Esophagus muscularis mucosa (tissue), 4 donors: ENCODE measurements around the gene USPL1. TPM values are rescaled to one million over a fixed set of nuclear protein-coding genes. Genes with fewer than 3 reads are reported as not detected.

ENCODE experiments used
- small RNA-seq, 3 donors: library from RNA; depleted of rRNA; stranded (forward); fragments of <200 nt; gene quantifications; one replicate each; pipeline ENCODE3, GENCODE V24; 2016
- total RNA-seq, 4 donors: library from RNA; depleted of rRNA; stranded (reverse); fragments of >200 nt; gene quantifications; one replicate each; pipeline versions ENCODE4 v1.1.0 to v1.2.1, GENCODE V29; 2016

The USPL1 gene
- total RNA-seq, 4 donors from 2014 or later, result 13.2 to 21.6 (median 19.4) TPM

Small RNA genes within 50 kb of the gene (small RNA-seq; reads per million reads assigned to genes)
- 0 reads per million in 3 donors for gene RF00017

Other genes with a start within 250 kb of the USPL1 start
- under 1 TPM in 1 of 4 donors, not detected in 3; 0.39 TPM for gene UBE2L5, start 195.4 kb upstream of the USPL1 start, total RNA-seq
- gene HMGB1, start 152.0 kb upstream of the USPL1 start, total RNA-seq, result 100 to 1,000 TPM; 169 to 229 (median 218) TPM
- gene ALOX5AP, start 117.6 kb downstream of the USPL1 start, total RNA-seq, result 10 to 100 TPM; 14.8 to 48.2 (median 17.2) TPM